Measurements from ENCODE around the gene CHI3L2. TPM values are rescaled to one million over a fixed set of nuclear protein-coding genes. Genes with fewer than 3 reads are reported as not detected.
"Not testable (repeated sequence)": the region's sequence is repeated elsewhere in the genome, so short reads cannot be mapped to it uniquely, and the experiment has no call there.

The CHI3L2 gene
- total and polyA plus RNA-seq, 9 donors, result 0.91 to 17.0 (median 1.5) TPM; not detected in 1

DNA sequence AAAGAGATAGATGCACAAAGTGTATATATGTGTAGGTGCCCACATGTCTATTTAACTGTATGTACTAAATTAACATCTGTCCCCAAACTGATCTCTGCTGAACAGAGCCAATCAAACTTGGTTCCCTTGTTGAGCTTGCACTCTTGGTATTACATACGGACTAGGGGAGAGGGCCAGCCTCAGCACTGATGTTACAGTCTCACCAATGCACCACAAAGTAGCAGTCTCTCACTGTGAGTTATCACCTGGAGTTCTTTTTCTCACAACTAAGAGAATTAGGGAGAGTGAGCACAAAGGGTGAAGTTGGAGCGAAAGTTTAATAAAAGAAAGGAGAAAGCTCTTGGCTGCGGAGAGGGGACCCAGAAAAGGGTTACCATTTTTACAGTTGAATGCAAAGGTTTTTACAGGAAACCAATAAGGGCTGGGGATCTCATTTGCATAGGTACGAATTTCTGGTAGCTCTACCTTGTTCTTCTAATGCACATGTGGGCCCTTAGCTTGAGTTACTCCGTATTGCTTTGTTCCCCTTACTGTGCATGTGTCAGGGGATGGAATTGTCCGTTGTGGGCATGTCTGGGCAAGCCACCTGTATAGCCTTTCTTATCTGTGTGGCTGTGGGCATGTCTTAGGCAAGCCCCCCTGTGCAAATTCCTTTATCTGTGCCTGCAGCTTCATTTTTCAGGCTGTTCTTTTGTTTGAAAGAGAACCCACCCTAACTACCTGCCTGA lies 13.3 kb upstream of the CHI3L2 start:
- H3K36me3 ChIP-seq, result no peaks in the 10 kb centered on the region
- WGBS, 3 donors, result 82 to 85% (median 82%) methylated on average over 6 of the region's 6 CpGs
- intact Hi-C loops (cut with DNase I), result no loop called here
- TF ChIP-seq POLR2A (IDR thresholded peaks at IDR 0.05), result no peak
- TF ChIP-seq EP300 (IDR thresholded peaks at IDR 0.05), result no peak
- TF ChIP-seq, protein P1, sequence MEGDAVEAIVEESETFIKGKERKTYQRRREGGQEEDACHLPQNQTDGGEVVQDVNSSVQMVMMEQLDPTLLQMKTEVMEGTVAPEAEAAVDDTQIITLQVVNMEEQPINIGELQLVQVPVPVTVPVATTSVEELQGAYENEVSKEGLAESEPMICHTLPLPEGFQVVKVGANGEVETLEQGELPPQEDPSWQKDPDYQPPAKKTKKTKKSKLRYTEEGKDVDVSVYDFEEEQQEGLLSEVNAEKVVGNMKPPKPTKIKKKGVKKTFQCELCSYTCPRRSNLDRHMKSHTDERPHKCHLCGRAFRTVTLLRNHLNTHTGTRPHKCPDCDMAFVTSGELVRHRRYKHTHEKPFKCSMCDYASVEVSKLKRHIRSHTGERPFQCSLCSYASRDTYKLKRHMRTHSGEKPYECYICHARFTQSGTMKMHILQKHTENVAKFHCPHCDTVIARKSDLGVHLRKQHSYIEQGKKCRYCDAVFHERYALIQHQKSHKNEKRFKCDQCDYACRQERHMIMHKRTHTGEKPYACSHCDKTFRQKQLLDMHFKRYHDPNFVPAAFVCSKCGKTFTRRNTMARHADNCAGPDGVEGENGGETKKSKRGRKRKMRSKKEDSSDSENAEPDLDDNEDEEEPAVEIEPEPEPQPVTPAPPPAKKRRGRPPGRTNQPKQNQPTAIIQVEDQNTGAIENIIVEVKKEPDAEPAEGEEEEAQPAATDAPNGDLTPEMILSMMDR (IDR thresholded peaks at IDR 0.05), result no peak
- no peak overlapping the region for H3K4me3 ChIP-seq
- H3K9me3 ChIP-seq, result no peaks in the 10 kb centered on the region
- no peak for DNase-seq
- no peaks in the 10 kb centered on the region for H3K27me3 ChIP-seq
- no peaks in the 10 kb centered on the region for H3K4me1 ChIP-seq (ENCODE audit: insufficient read depth)
- H3K27ac ChIP-seq, result no peak overlapping the region

DNA sequence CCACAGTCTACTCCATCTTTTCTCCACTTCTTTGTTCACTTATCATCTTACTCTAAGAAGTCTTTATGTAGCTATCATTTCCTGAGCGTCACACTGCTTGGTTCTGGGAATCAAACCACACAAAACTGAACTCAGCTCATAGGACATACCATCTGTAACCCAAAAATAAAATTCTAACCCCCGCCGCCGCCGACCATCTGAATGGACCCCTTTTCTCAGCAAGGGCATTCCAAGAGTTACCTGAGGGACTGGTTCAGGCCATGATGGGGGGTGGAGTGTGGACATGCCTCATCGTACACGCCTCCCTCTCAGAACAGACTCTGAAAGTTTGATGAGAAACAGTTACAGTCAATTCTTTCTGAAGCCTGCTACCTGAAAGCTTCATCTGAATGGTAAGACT lies 12.6 kb upstream of the CHI3L2 start:
- Histone ChIP-seq H3K9me3 (no peaks in the 10 kb centered on the region), H3K27me3 (no peaks in the 10 kb centered on the region), H3K27ac (no peak overlapping the region), H3K4me1 (ENCODE audit: insufficient read depth) (no peaks in the 10 kb centered on the region), H3K36me3 (no peaks in the 10 kb centered on the region), H3K4me3 (no peak overlapping the region)
- intact Hi-C loops (cut with DNase I), result no loop called here
- WGBS, 3 donors, result 90 to 95% (median 91%) methylated on average over 7 of the region's 7 CpGs
- no peak for TF ChIP-seq POLR2A (IDR thresholded peaks at IDR 0.05)
- TF ChIP-seq, protein P1 (IDR thresholded peaks at IDR 0.05), result no peak
- TF ChIP-seq EP300 (IDR thresholded peaks at IDR 0.05), result no peak
- no peak for DNase-seq

DNA sequence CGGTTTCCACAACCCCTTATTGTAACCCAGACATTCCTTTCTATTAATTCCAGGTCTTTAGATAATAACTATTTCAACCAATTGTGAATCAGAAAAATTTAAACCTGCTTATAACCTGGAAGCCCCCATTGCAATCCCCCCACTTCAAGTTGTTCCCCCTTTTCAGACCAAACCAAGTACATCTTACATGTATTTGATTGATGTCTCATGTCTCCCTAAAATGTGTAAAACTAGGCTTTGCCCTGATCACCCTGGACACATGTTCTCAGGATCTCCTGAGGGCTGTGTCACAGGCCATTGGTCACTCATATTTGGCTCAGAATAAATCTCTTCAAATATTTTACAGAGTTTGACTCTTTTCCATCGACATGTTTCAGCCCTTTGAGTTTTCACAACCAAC lies 12.2 kb upstream of the CHI3L2 start:
- H3K36me3 ChIP-seq; H3K27ac ChIP-seq; H3K4me1 ChIP-seq (ENCODE audit: insufficient read depth); H3K4me3 ChIP-seq; H3K9me3 ChIP-seq; H3K27me3 ChIP-seq; intact Hi-C loops (cut with DNase I); DNase-seq: not testable (repeated sequence)
- 91 to 94% (median 92%) methylated on average over 2 of the region's 2 CpGs for WGBS, 3 donors

DNA sequence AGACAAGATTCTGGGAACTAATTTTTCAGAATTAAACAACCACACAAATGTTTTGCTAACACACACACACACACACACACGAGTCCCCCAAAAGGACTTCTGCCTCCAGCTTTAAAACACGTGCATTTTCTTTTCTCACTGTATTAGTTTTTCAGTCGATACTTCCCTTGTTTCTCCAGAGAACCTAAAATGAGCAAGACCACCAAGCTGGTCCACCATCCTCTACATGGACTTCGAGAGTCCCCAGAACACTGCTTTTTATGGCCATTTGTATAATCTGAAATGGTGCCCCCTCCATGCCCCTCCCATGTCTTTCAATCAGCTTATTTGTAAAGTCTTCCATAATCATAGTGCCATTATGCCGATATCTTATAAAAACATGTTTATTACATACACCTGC lies 10.8 kb upstream of the CHI3L2 start:
- no peaks in the 10 kb centered on the region for H3K4me1 ChIP-seq (ENCODE audit: insufficient read depth)
- H3K27ac ChIP-seq, result no peak overlapping the region
- 80 to 85% (median 84%) methylated on average over 5 of the region's 5 CpGs for WGBS, 3 donors
- H3K9me3 ChIP-seq, result no peaks in the 10 kb centered on the region
- TF ChIP-seq, protein P1 (IDR thresholded peaks at IDR 0.05), result no peak
- TF ChIP-seq EP300 (IDR thresholded peaks at IDR 0.05) (no peak), POLR2A (IDR thresholded peaks at IDR 0.05) (no peak)
- H3K27me3 ChIP-seq, result no peaks in the 10 kb centered on the region
- intact Hi-C loops (cut with DNase I), result no loop called here
- no peaks in the 10 kb centered on the region for H3K36me3 ChIP-seq
- DNase-seq, result no peak
- H3K4me3 ChIP-seq, result no peak overlapping the region

DNA sequence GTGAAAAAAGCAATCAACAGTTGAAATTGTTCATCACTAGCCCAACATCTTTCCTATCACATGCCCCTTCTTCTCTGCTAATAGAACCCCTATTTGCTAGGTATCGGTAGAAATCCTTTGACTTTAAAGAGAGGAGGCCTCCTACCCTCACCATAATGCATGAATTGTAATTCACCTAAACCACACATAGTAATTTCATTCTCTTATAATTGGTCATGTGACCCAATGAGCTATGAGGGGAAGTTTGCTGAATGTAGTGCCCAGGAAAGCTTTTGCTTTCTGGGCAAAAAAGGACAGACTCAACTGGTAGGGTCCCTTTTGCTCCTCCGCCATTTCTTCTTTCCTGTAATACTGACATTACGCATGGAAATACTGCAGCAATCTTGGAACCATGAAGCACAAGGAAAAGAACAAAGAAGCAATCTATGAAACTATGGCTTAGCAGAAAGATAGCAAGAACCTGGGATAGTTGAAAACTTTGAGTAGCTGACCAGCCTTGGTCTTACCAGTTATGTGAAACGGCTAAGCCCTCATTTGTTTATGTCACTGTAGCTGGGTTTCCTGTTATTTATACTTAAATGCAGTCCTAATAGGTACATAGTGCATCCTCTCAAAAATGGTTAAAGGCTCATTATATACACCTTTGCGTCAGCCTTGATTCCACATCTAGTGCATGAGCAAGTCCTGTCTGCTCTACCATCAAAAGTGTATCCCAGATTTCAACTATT lies 10.2 kb upstream of the CHI3L2 start:
- DNase-seq, result no peak
- 70 to 75% (median 73%) methylated on average over 5 of the region's 5 CpGs for WGBS, 3 donors
- Histone ChIP-seq H3K9me3 (no peaks in the 10 kb centered on the region), H3K27ac (no peak overlapping the region), H3K4me1 (ENCODE audit: insufficient read depth) (no peaks in the 10 kb centered on the region), H3K4me3 (no peak overlapping the region), H3K27me3 (no peaks in the 10 kb centered on the region), H3K36me3 (no peaks in the 10 kb centered on the region)
- TF ChIP-seq, protein P1 (IDR thresholded peaks at IDR 0.05), result no peak
- TF ChIP-seq POLR2A (IDR thresholded peaks at IDR 0.05) (no peak), EP300 (IDR thresholded peaks at IDR 0.05) (no peak)
- intact Hi-C loops (cut with DNase I), result no loop called here
